Osteocyte (in vitro differentiated cells): ENCODE measurements around the gene SELPLG. TPM values are rescaled to one million over a fixed set of nuclear protein-coding genes. Genes with fewer than 3 reads are reported as not detected.

Experiments used
- DNase-seq: peaks from one replicate; pipeline ENCODE4 v3.0.0; 2021; ENCODE audit warnings: mixed read lengths; ENCODE audit not compliant: unreplicated experiment; ENCODE audit errors: extremely low spot score
- H3K27ac Mint-ChIP-seq: one replicate; pipeline ENCODE4 v1.8.0; 2021; ENCODE audit warnings: mild to moderate bottlenecking, mixed read lengths; ENCODE audit not compliant: unreplicated experiment
- H3K27me3 Mint-ChIP-seq: one replicate; pipeline ENCODE4 v1.8.0; 2021; ENCODE audit warnings: mixed read lengths; ENCODE audit not compliant: unreplicated experiment
- H3K36me3 Mint-ChIP-seq: one replicate; pipeline ENCODE4 v1.8.0; 2021; ENCODE audit warnings: mixed read lengths; ENCODE audit not compliant: unreplicated experiment
- H3K4me1 Mint-ChIP-seq: one replicate; pipeline ENCODE4 v1.8.0; 2021; ENCODE audit warnings: mixed read lengths; ENCODE audit not compliant: unreplicated experiment
- H3K4me3 Mint-ChIP-seq: one replicate; pipeline ENCODE4 v1.8.0; 2021; ENCODE audit warnings: mild to moderate bottlenecking, moderate library complexity, mixed read lengths; ENCODE audit not compliant: unreplicated experiment
- H3K9me3 Mint-ChIP-seq: one replicate; pipeline ENCODE4 v1.8.0; 2021; ENCODE audit warnings: mixed read lengths; ENCODE audit not compliant: unreplicated experiment
- CTCF ChIP-seq: fragments of 200-600 bp; sonication (generic); IDR thresholded peaks from 2 replicates; pipeline ENCODE4 v1.5.0; 2021; ENCODE audit warnings: antibody characterized with exemption, mild to moderate bottlenecking, moderate library complexity
- total RNA-seq: library from RNA; stranded (reverse); gene quantifications from 2 replicates; pipeline ENCODE4 v1.2.1, GENCODE V29; 2021

SELPLG gene
- total RNA-seq, 1 donor from 2014 or later, result 0.59 TPM

- DNase-seq, result no peak
- peak overlapping the region; percentile 36 for H3K27ac Mint-ChIP-seq
- no peaks in the 10 kb centered on the region for H3K27me3 Mint-ChIP-seq
- H3K36me3 Mint-ChIP-seq, result peaks cover 41% of the 10 kb centered on the region
- H3K4me3 Mint-ChIP-seq, result no peak overlapping the region
- H3K4me1 Mint-ChIP-seq, result peaks cover 19% of the 10 kb centered on the region
- H3K9me3 Mint-ChIP-seq, result peaks cover 6% of the 10 kb centered on the region
- no peak for TF ChIP-seq CTCF
Measured at GRCh38 chr12:108677381-108677780, 43.7 kb upstream of the SELPLG start.

DNA sequence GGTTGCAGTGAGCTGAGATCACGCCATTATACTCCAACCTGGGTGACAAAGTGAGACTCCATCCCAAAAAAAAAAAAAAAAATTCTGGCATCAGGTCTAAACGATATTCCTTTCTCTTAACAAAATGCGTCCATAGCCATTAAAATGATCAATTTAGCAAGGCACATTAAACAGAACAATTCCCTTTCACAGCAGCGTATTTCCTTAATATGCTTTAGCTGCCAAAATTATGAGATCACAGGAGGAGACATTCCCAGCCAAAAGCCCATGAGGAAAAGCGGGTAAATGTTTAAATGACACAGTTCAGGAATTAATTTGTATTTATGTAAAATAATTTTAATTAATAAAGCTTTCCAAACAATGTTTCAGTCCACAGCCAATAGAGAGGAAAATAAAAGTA is 43.0 kb upstream of the SELPLG start:
- peaks cover 15% of the 10 kb centered on the region for H3K4me1 Mint-ChIP-seq
- peaks cover 47% of the 10 kb centered on the region for H3K36me3 Mint-ChIP-seq

DNA sequence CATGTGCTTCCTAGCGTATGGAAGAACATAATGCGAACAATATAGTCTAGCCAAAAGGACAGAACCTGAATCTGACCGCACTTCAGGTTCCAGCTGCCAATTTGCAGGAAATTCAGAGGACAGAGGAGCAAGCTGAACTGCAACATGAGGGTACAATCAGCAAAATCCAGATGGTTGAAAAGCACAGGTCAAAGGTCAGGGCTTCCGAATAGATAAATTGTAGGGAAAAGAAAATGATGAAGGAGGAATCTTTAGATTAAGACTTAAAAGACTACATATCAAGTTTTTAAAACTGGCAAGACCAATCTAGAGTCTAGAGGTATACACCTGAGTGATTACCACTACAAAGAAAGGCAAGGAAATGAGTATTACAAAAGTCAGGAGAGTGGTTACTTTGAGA is 42.1 kb upstream of the SELPLG start:
- TF ChIP-seq CTCF, result no peak
- H3K9me3 Mint-ChIP-seq, result no peaks in the 10 kb centered on the region
- no peaks in the 10 kb centered on the region for H3K27me3 Mint-ChIP-seq
- H3K27ac Mint-ChIP-seq, result peak overlapping the region; percentile 53
- peaks cover 45% of the 10 kb centered on the region for H3K36me3 Mint-ChIP-seq
- H3K4me1 Mint-ChIP-seq, result peaks cover 8% of the 10 kb centered on the region
- no peak for DNase-seq
- no peak overlapping the region for H3K4me3 Mint-ChIP-seq

More for the DNA sequence above, 43.0 kb upstream of the SELPLG start:
- H3K27ac Mint-ChIP-seq, result peak overlapping the region; percentile 63
- no peaks in the 10 kb centered on the region for H3K27me3 Mint-ChIP-seq
- no peak for DNase-seq
- H3K9me3 Mint-ChIP-seq, result peaks cover 6% of the 10 kb centered on the region
- no peak overlapping the region for H3K4me3 Mint-ChIP-seq
- no peak for TF ChIP-seq CTCF

DNA sequence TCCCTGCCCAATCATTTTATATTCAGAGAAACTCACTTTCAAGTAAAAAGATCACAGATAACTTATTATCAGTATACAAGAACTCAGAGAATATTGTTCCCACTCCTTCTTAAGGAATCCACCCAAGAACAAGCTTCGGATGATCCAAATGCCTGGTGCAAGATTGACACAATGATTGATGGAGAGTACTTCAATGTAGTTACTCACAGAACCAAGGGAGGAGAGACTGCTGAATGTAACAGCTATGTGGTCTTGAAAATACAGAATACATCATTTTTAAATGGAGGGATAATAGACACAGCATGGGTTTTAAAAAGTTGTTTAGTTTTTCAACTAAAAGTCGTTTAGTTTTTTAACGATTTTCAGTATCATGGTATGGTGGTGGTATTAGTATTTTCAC is 38.4 kb upstream of the SELPLG start:
- TF ChIP-seq CTCF, result no peak
- H3K36me3 Mint-ChIP-seq, result peaks cover 43% of the 10 kb centered on the region
- no peak for DNase-seq
- no peaks in the 10 kb centered on the region for H3K9me3 Mint-ChIP-seq
- H3K4me3 Mint-ChIP-seq, result no peak overlapping the region
- H3K27ac Mint-ChIP-seq, result no peak overlapping the region
- H3K4me1 Mint-ChIP-seq, result peaks cover 34% of the 10 kb centered on the region
- H3K27me3 Mint-ChIP-seq, result no peaks in the 10 kb centered on the region

DNA sequence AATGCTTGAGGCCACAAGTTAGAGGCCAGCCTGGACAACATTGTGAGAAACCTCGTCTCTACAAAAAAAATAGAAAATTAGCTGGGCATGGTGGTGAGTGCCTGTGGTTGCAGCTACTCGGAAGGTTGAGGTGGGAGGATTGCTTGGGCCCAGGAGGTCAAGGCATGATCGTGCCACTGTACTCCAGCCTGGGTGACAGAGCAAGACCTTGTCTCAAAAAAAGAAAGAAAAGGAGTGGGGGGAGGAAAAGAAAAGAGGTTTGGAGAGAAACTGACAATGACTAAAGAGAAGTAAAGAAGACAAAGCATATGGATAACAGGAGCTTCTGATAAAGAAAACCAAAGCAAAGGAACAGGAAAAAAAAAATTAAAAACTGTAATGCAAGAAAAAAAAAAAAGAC is 37.4 kb upstream of the SELPLG start:
- DNase-seq, result no peak
- H3K9me3 Mint-ChIP-seq, result no peaks in the 10 kb centered on the region
- peaks cover 36% of the 10 kb centered on the region for H3K36me3 Mint-ChIP-seq
- H3K27me3 Mint-ChIP-seq, result no peaks in the 10 kb centered on the region
- H3K27ac Mint-ChIP-seq, result peak overlapping the region; percentile 72
- peaks cover 43% of the 10 kb centered on the region for H3K4me1 Mint-ChIP-seq
- TF ChIP-seq CTCF, result no peak
- no peak overlapping the region for H3K4me3 Mint-ChIP-seq
